Stimulated activated CD8-positive, alpha-beta memory T cell treated with anti-CD3 and anti-CD28 coated beads, Interleukin-4, amount 100 ng/mL, for 48 hours (primary cell): ENCODE data around the gene TMCC1.
"Not testable (repeated sequence)": the region's sequence is repeated elsewhere in the genome, so short reads cannot be mapped to it uniquely, and the experiment has no call there.

Experiments
- DNase-seq: peaks from one replicate; pipeline ENCODE4 v3.0.0-alpha.2; 2020

TMCC1 gene

GRCh38 chr3:129890891-129891290 lies 2.6 kb downstream of the TMCC1 start:
- DNase-seq: no peak

- no peak for DNase-seq
These were observed 3.4 kb downstream of the TMCC1 start for GRCh38 chr3:129890125-129890524.

GRCh38 chr3:129888771-129889170 lies 4.7 kb downstream of the TMCC1 start:
- DNase-seq: no peak

GRCh38 chr3:129881261-129881660 lies 12.2 kb downstream of the TMCC1 start:
- no peak for DNase-seq

- DNase-seq: no peak
These were observed 15.2 kb downstream of the TMCC1 start for GRCh38 chr3:129878355-129878754.

- DNase-seq: not testable (repeated sequence)
These were observed 19.0 kb downstream of the TMCC1 start for GRCh38 chr3:129874479-129874878.

GRCh38 chr3:129868912-129869311 lies 24.6 kb downstream of the TMCC1 start:
- no peak for DNase-seq

- no peak for DNase-seq
These were observed 25.9 kb downstream of the TMCC1 start for GRCh38 chr3:129867506-129868124.

GRCh38 chr3:129865806-129866205 lies 27.7 kb downstream of the TMCC1 start:
- DNase-seq: no peak

GRCh38 chr3:129864519-129864918 lies 29.0 kb downstream of the TMCC1 start:
- DNase-seq: no peak

- DNase-seq: no peak
These were observed 34.2 kb downstream of the TMCC1 start for GRCh38 chr3:129859272-129859671.

- no peak for DNase-seq
These were observed 35.6 kb downstream of the TMCC1 start for GRCh38 chr3:129857899-129858298.

GRCh38 chr3:129856790-129857189 lies 36.7 kb downstream of the TMCC1 start:
- not testable (repeated sequence) for DNase-seq

GRCh38 chr3:129855832-129856419 lies 37.6 kb downstream of the TMCC1 start:
- no peak for DNase-seq

GRCh38 chr3:129855170-129855831 lies 38.2 kb downstream of the TMCC1 start:
- no peak for DNase-seq

GRCh38 chr3:129854460-129854859 lies 39.1 kb downstream of the TMCC1 start:
- DNase-seq: no peak

GRCh38 chr3:129845956-129846355 lies 47.6 kb downstream of the TMCC1 start:
- no peak for DNase-seq

GRCh38 chr3:129840707-129841360 lies 52.7 kb downstream of the TMCC1 start:
- no peak for DNase-seq

- DNase-seq: no peak
These were observed 55.4 kb downstream of the TMCC1 start for GRCh38 chr3:129838086-129838485.

- no peak for DNase-seq
These were observed 56.4 kb downstream of the TMCC1 start for GRCh38 chr3:129837065-129837642.

GRCh38 chr3:129836381-129837064 lies 57.0 kb downstream of the TMCC1 start:
- DNase-seq: no peak

GRCh38 chr3:129835198-129835597 lies 58.3 kb downstream of the TMCC1 start:
- no peak for DNase-seq

- DNase-seq: no peak
These were observed 58.9 kb downstream of the TMCC1 start for GRCh38 chr3:129834580-129834979.
